GM18858 (cell line): ENCODE measurements around the gene LAMTOR1.

Experiments
- ATAC-seq: cut with Tn5 transposase; IDR thresholded peaks from one replicate; pipeline ENCODE4 v1.9.1; 2021; ENCODE audit not compliant: unreplicated experiment

LAMTOR1 gene

GRCh38 chr11:72120930-72121329 lies 17.8 kb upstream of the LAMTOR1 start:
- no peak for ATAC-seq

GRCh38 chr11:72119198-72119597 lies 16.1 kb upstream of the LAMTOR1 start:
- ATAC-seq: no peak

GRCh38 chr11:72116019-72116755 lies 13.1 kb upstream of the LAMTOR1 start:
- ATAC-seq: no peak

- no peak for ATAC-seq
Measured at GRCh38 chr11:72114570-72114969, 11.5 kb upstream of the LAMTOR1 start.

- ATAC-seq: no peak
Measured at GRCh38 chr11:72112978-72113808, 10.1 kb upstream of the LAMTOR1 start.

- peak; percentile 71 for ATAC-seq
Measured at GRCh38 chr11:72112143-72112977, 9.3 kb upstream of the LAMTOR1 start, which contains the start of gene ANAPC15. Gene ANAPC15, minus strand, starts transcription at chr11:72112695. Its CDS starts 1,419 bp downstream, at chr11:72111276.

GRCh38 chr11:72111300-72112142 lies 8.4 kb upstream of the LAMTOR1 start:
- ATAC-seq: no peak

- ATAC-seq: no peak
Measured at GRCh38 chr11:72105888-72106287, 2.8 kb upstream of the LAMTOR1 start, which contains the start of gene TOMT. Gene TOMT, plus strand, starts transcription at chr11:72105924. Its CDS starts 28 bp downstream, at chr11:72105952.

GRCh38 chr11:72103754-72104167 lies 664 bp upstream of the LAMTOR1 start:
- no peak for ATAC-seq

GRCh38 chr11:72102631-72102945 lies 509 bp downstream of the LAMTOR1 start:
- ATAC-seq: no peak

- ATAC-seq: no peak
Measured at GRCh38 chr11:72102162-72102561, 935 bp downstream of the LAMTOR1 start.

- no peak for ATAC-seq
Measured at GRCh38 chr11:72100462-72100861, 2.6 kb downstream of the LAMTOR1 start.

GRCh38 chr11:72100009-72100408 lies 3.1 kb downstream of the LAMTOR1 start:
- no peak for ATAC-seq

GRCh38 chr11:72098741-72099140 lies 4.4 kb downstream of the LAMTOR1 start:
- no peak for ATAC-seq

- no peak for ATAC-seq
Measured at GRCh38 chr11:72091292-72091691, 11.8 kb downstream of the LAMTOR1 start.

GRCh38 chr11:72088076-72088808 lies 14.9 kb downstream of the LAMTOR1 start:
- ATAC-seq: no peak

GRCh38 chr11:72085621-72086351 lies 17.3 kb downstream of the LAMTOR1 start:
- no peak for ATAC-seq

- ATAC-seq: no peak
Measured at GRCh38 chr11:72084965-72085364, 18.1 kb downstream of the LAMTOR1 start.

- ATAC-seq: no peak
Measured at GRCh38 chr11:72084076-72084475, 19.0 kb downstream of the LAMTOR1 start.
